Epithelial cell of esophagus (primary cell): ENCODE data around the gene SF3B4.

ENCODE experiments used
- DNase-seq: peaks from one replicate; pipeline ENCODE4 v3.0.0; 2010; ENCODE audit warnings: low read depth
- H3K4me3 ChIP-seq: 2 replicates; pipeline ENCODE4 v1.5.1; 2011; ENCODE audit warnings: mild to moderate bottlenecking, low read length, control low read depth
- CTCF ChIP-seq: IDR thresholded peaks from 2 replicates; pipeline ENCODE4 v1.5.1; 2011; ENCODE audit warnings: low read depth, mild to moderate bottlenecking, low read length, control low read depth, inconsistent platforms; ENCODE audit not compliant: insufficient read depth; ENCODE audit errors: missing control alignments

SF3B4 gene, protein sequence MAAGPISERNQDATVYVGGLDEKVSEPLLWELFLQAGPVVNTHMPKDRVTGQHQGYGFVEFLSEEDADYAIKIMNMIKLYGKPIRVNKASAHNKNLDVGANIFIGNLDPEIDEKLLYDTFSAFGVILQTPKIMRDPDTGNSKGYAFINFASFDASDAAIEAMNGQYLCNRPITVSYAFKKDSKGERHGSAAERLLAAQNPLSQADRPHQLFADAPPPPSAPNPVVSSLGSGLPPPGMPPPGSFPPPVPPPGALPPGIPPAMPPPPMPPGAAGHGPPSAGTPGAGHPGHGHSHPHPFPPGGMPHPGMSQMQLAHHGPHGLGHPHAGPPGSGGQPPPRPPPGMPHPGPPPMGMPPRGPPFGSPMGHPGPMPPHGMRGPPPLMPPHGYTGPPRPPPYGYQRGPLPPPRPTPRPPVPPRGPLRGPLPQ

GRCh38 chr1:149927563-149928400 is at the start of gene SF3B4:
TSS of gene SF3B4 (minus strand) at chr1:149927803. CDS start at chr1:149927759, 44 bp downstream.
- TF ChIP-seq CTCF: no peak
- DNase-seq: peak; percentile 96
- peak within 1 kb of the TSS; percentile 97 for H3K4me3 ChIP-seq

DNA sequence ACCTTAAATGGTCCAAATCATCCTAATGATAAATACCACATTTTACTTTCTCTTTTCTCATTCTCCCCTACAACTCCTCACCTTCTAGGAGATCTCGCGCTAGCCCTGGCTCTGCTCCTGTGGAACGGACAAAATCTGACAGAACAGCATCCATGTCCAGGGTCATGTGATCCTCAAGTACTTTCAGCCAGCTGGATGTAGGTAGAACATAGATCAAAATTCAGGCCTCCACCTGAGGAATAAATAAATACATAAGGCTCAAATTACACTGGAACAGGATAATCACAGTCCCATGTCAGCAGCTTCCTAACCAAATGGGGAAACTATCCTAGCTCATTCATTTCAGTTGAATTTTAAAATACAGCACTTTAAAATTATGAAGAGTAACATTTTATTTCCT is 49.7 kb upstream of the SF3B4 start:
- no peak for TF ChIP-seq CTCF
- no peak overlapping the region for H3K4me3 ChIP-seq

DNA sequence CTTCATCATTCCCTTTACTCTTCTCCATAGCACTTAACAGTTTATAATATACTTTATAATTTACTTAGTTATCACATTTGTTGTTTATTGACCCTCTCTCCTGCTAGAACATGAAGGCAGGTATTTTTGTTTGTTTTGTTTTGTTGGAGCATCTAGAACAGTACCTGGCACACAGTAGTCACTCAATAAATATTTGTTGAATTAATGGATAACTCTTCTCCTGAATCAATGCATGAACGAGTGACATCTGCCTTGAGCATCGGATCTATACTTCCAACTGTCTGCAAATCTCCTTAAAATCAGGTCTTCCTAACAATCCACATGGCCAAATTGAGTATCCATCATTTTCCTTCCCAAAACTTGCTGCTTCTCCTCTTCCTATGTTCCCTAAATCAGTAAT is 44.9 kb upstream of the SF3B4 start:
- TF ChIP-seq CTCF: no peak
- no peak for DNase-seq

More for the DNA sequence above, 49.7 kb upstream of the SF3B4 start:
- DNase-seq: no peak

GRCh38 chr1:149967646-149968045 is 40.0 kb upstream of the SF3B4 start:
- DNase-seq: no peak
- TF ChIP-seq CTCF: no peak
- H3K4me3 ChIP-seq: no peak overlapping the region

More for the DNA sequence above, 44.9 kb upstream of the SF3B4 start:
- H3K4me3 ChIP-seq: no peak overlapping the region

DNA sequence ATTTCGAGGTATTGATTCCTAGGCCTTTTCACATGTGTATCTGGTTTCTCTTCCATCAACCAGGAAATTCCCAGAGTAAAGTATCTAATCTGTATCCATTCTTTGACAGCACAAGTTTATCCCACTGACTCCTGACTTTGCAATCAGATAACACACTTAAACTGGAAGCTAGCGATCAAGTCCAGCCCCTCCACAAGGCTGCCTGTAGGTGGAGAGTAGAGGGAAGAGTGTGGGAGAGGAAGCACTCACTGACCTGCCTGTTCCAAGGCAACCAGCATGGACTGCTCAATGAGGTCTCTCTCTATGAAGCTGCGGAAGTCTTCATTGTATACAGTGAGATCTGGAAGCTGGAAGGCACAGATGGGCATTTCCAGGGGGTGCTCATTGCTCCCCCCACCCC is 39.4 kb upstream of the SF3B4 start:
- no peak for DNase-seq
- no peak for TF ChIP-seq CTCF
- no peak overlapping the region for H3K4me3 ChIP-seq

- TF ChIP-seq CTCF: no peak
- H3K4me3 ChIP-seq: no peak overlapping the region
- no peak for DNase-seq
Measured at GRCh38 chr1:149966405-149966804, 38.8 kb upstream of the SF3B4 start.
